Fibroblast of lung (primary cell): ENCODE measurements around the gene EYA2. TPM values are rescaled to one million over a fixed set of nuclear protein-coding genes. Genes with fewer than 3 reads are reported as not detected.

ENCODE experiments used
- DNase-seq, 2 donors: peaks; one replicate each; pipeline versions ENCODE4 v3.0.0 to v3.0.0-alpha.2; 2010; ENCODE audit warnings: low read depth in 2 of 2
- H2AFZ ChIP-seq: 2 replicates; pipeline ENCODE4 v1.5.1; 2012; ENCODE audit warnings: low read length, control low read depth, inconsistent platforms
- H3K27ac ChIP-seq: 2 replicates; pipeline ENCODE4 v1.5.1; 2011; ENCODE audit warnings: low read length, control low read depth; ENCODE audit not compliant: insufficient read depth
- H3K27me3 ChIP-seq: 2 replicates; pipeline ENCODE4 v1.5.1; 2011; ENCODE audit warnings: mild to moderate bottlenecking, low read length; ENCODE audit not compliant: control insufficient read depth, insufficient read depth
- H3K36me3 ChIP-seq: 2 replicates; pipeline ENCODE4 v1.5.1; 2011; ENCODE audit warnings: low read length; ENCODE audit not compliant: control insufficient read depth, insufficient read depth
- H3K4me1 ChIP-seq: 2 replicates; pipeline ENCODE4 v1.5.1; 2011; ENCODE audit warnings: low read length; ENCODE audit not compliant: control insufficient read depth, insufficient read depth; ENCODE audit errors: extremely low read depth
- H3K4me2 ChIP-seq: 2 replicates; pipeline ENCODE4 v1.5.1; 2011; ENCODE audit warnings: low read length, control low read depth; ENCODE audit not compliant: insufficient read depth; ENCODE audit errors: extremely low read depth
- H3K4me3 ChIP-seq, 4 experiments: fragments of 200-600 bp in 1 of 4; sonication (generic) in 1 of 4; replicated peaks in 1 of 4; 2 replicates each; pipeline ENCODE4 v1.5.1; 2011 to 2016; ENCODE audit warnings: low read length in 4 of 4, low read depth in 3 of 4, mild to moderate bottlenecking in 3 of 4, control low read depth in 2 of 4, inconsistent platforms in 1 of 4, mixed read lengths in 1 of 4; ENCODE audit not compliant: insufficient read depth in 1 of 4; ENCODE audit errors: control extremely low read depth in 1 of 4
- H3K79me2 ChIP-seq: 2 replicates; pipeline ENCODE4 v1.5.1; 2012; ENCODE audit warnings: mild to moderate bottlenecking, low read length, inconsistent platforms; ENCODE audit not compliant: control insufficient read depth, insufficient read depth
- H3K9ac ChIP-seq: 2 replicates; pipeline ENCODE4 v1.5.1; 2011; ENCODE audit warnings: mild to moderate bottlenecking, low read length, control low read depth; ENCODE audit not compliant: insufficient read depth
- H3K9me3 ChIP-seq: 2 replicates; pipeline ENCODE4 v1.5.1; 2012; ENCODE audit warnings: low read depth, low read length; ENCODE audit not compliant: control insufficient read depth, insufficient read depth
- H4K20me1 ChIP-seq: 2 replicates; pipeline ENCODE4 v1.5.1; 2011; ENCODE audit warnings: low read length; ENCODE audit not compliant: control insufficient read depth, insufficient read depth; ENCODE audit errors: extremely low read depth
- EZH2 ChIP-seq: IDR thresholded peaks from 2 replicates; pipeline ENCODE4 v1.5.1; 2012; ENCODE audit warnings: low read length, control low read depth, mild to moderate bottlenecking; ENCODE audit errors: missing control alignments
- polyA plus RNA-seq, 2 donors: library from polyadenylated mRNA; depleted of rRNA in 1 of 2; stranded (reverse) in 1 of 2; unstranded in 1 of 2; fragments of >200 nt; gene quantifications; 2 replicates each; pipeline ENCODE4 v1.2.1, GENCODE V29; 2011 to 2012; ENCODE audit warnings: missing spikeins in 1 of 2
- total RNA-seq: library from RNA; depleted of rRNA; stranded (reverse); fragments of >200 nt; gene quantifications from 2 replicates; pipeline ENCODE4 v1.2.1, GENCODE V29; 2014
- TF ChIP-seq, protein P1 (sequence below), 2 donors: IDR thresholded peaks in 1 of 2; conservative IDR thresholded peaks in 1 of 2; 1 replicate in 1 of 2; 2 replicates in 1 of 2; pipeline ENCODE4 v1.5.1; 2011 to 2012; ENCODE audit warnings: low read length in 2 of 2, control low read depth in 1 of 2, inconsistent platforms in 1 of 2, low read depth in 1 of 2, mild to moderate bottlenecking in 1 of 2

EYA2 gene
- total and polyA plus RNA-seq, 2 donors (not counting 1 experiment from before 2014, with no cell fraction given): 0.37 to 1.7 TPM

DNA sequence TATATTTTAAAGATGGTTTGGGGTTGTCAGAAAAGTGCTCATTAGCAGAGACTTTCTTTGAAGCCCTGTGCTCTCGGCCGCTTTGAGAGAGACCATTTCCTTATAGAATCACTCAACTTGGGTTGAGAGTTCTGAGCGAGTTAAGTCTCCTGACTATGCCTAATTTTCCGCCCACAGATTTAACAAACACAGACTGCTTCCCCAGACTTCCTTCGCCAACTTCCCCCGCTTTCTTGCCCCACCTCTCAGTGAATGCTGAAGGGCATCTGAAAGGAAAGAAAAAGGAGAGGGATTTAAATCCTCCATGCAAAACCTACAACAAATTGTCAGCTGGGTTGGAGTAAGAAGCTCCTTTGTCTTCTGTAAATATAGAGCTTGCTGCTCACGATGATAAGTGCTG lies 224.0 kb downstream of the EYA2 start:
- Histone ChIP-seq H3K27ac (no peak overlapping the region), H3K27me3 (no peaks in the 10 kb centered on the region), H3K9ac (no peak overlapping the region), H3K36me3 (no peaks in the 10 kb centered on the region), H3K4me3 (no peak overlapping the region), H2AFZ (no peak overlapping the region), H3K79me2 (no peaks in the 10 kb centered on the region), H3K4me2 (peak overlapping the region; percentile 17), H3K9me3 (no peaks in the 10 kb centered on the region), H4K20me1 (no peaks in the 10 kb centered on the region), H3K4me1 (no peaks in the 10 kb centered on the region)
- TF ChIP-seq, protein P1, sequence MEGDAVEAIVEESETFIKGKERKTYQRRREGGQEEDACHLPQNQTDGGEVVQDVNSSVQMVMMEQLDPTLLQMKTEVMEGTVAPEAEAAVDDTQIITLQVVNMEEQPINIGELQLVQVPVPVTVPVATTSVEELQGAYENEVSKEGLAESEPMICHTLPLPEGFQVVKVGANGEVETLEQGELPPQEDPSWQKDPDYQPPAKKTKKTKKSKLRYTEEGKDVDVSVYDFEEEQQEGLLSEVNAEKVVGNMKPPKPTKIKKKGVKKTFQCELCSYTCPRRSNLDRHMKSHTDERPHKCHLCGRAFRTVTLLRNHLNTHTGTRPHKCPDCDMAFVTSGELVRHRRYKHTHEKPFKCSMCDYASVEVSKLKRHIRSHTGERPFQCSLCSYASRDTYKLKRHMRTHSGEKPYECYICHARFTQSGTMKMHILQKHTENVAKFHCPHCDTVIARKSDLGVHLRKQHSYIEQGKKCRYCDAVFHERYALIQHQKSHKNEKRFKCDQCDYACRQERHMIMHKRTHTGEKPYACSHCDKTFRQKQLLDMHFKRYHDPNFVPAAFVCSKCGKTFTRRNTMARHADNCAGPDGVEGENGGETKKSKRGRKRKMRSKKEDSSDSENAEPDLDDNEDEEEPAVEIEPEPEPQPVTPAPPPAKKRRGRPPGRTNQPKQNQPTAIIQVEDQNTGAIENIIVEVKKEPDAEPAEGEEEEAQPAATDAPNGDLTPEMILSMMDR (conservative IDR thresholded peaks at IDR 0.05 in 1 of 2, IDR thresholded peaks at IDR 0.05 in 1 of 2; ENCODE audit: low read depth in 1 of 2, low read length in 2 of 2): no peak
- no peak for TF ChIP-seq EZH2
- no peak for DNase-seq

DNA sequence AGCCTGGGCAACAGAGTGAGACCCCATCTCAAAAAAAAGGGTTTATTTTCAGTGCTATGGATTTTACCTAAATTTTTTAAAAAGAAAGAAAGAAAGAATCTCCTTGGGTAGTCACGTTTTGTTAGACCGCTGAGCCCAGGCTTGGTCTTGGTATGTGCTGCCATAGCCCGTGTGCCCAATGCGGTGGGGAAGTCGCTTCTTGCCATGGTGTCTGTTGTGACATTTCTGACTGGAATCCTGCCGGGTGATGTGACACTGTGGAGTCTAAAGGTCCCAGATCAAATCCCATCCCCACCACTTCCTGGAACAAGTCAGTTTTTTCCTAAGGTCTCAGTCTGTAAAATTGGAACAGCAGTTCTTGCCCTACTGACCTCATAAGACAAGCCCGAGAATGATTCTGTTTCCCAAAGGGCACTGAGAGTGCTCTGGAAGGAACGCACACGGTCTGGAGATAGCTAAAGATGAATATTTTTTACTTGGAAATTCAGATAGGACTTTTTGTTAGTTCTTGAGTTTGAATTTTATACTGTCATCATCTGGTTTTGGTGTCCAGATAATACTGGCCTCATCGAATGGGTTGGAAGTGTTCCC lies 225.8 kb downstream of the EYA2 start:
- TF ChIP-seq EZH2: no peak
- TF ChIP-seq, protein P1 (conservative IDR thresholded peaks at IDR 0.05 in 1 of 2, IDR thresholded peaks at IDR 0.05 in 1 of 2; ENCODE audit: low read depth in 1 of 2, low read length in 2 of 2): no peak
- Histone ChIP-seq H3K9ac (no peak overlapping the region), H3K27ac (no peak overlapping the region), H3K79me2 (no peaks in the 10 kb centered on the region), H3K9me3 (no peaks in the 10 kb centered on the region), H2AFZ (no peak overlapping the region), H3K4me1 (peaks cover 3% of the 10 kb centered on the region), H3K4me3 (no peak overlapping the region), H4K20me1 (no peaks in the 10 kb centered on the region), H3K36me3 (no peaks in the 10 kb centered on the region), H3K27me3 (no peaks in the 10 kb centered on the region), H3K4me2 (no peak overlapping the region)
- DNase-seq: no peak

DNA sequence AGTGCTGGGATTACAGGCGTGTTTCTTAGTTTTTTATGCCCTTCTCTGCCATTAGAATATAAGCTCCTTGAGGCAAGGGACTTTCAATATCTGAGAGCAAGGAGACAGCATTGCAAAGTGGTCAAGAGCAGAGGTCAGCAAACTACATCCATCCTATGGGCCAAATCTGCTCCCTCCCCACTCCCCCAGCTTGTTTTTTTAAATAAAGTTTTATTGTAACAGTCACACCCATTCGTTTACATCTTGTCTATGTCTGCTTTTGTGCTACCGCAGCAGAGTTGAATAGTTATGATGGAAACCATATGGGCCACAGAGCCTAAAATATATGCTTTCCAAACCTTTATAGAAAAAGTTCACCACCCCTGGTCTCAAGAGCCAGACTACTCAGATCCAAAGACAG lies 227.9 kb downstream of the EYA2 start:
- H2AFZ ChIP-seq: no peak overlapping the region
- no peaks in the 10 kb centered on the region for H4K20me1 ChIP-seq
- H3K36me3 ChIP-seq: no peaks in the 10 kb centered on the region
- DNase-seq: peak in 1 of 2 donors; percentile 15
- TF ChIP-seq, protein P1 (conservative IDR thresholded peaks at IDR 0.05 in 1 of 2, IDR thresholded peaks at IDR 0.05 in 1 of 2; ENCODE audit: low read depth in 1 of 2, low read length in 2 of 2): no peak
- no peak for TF ChIP-seq EZH2
- H3K27ac ChIP-seq: no peak overlapping the region
- H3K4me2 ChIP-seq: no peak overlapping the region
- no peaks in the 10 kb centered on the region for H3K9me3 ChIP-seq
- H3K79me2 ChIP-seq: no peaks in the 10 kb centered on the region
- H3K27me3 ChIP-seq: no peaks in the 10 kb centered on the region
- H3K4me1 ChIP-seq: peaks cover 6% of the 10 kb centered on the region
- H3K9ac ChIP-seq: no peak overlapping the region
- H3K4me3 ChIP-seq: no peak overlapping the region
